GM18520 (cell line): ENCODE measurements around the gene SLC25A13.

Experiments used
- ATAC-seq: cut with Tn5 transposase; IDR thresholded peaks from one replicate; pipeline ENCODE4 v1.9.1; 2021; ENCODE audit not compliant: unreplicated experiment

SLC25A13 gene

GRCh38 chr7:96104984-96105383 lies 216.9 kb downstream of the SLC25A13 start:
- no peak for ATAC-seq

GRCh38 chr7:96102096-96102811 lies 219.6 kb downstream of the SLC25A13 start:
- no peak for ATAC-seq

- no peak for ATAC-seq
Measured at GRCh38 chr7:96100737-96101136, 221.2 kb downstream of the SLC25A13 start.

GRCh38 chr7:96097835-96098234 lies 224.1 kb downstream of the SLC25A13 start:
- ATAC-seq = no peak

- ATAC-seq = no peak
Measured at GRCh38 chr7:96093435-96093834, 228.5 kb downstream of the SLC25A13 start.

GRCh38 chr7:96090756-96091155 lies 231.1 kb downstream of the SLC25A13 start:
- no peak for ATAC-seq

- no peak for ATAC-seq
Measured at GRCh38 chr7:96089511-96089910, 232.4 kb downstream of the SLC25A13 start.

- ATAC-seq = no peak
Measured at GRCh38 chr7:96088579-96088978, 233.3 kb downstream of the SLC25A13 start.

- no peak for ATAC-seq
Measured at GRCh38 chr7:96085953-96086352, 235.9 kb downstream of the SLC25A13 start.

GRCh38 chr7:96084881-96085553 lies 236.9 kb downstream of the SLC25A13 start:
- no peak for ATAC-seq

GRCh38 chr7:96080027-96080426 lies 241.9 kb downstream of the SLC25A13 start:
- ATAC-seq = no peak

- no peak for ATAC-seq
Measured at GRCh38 chr7:96076350-96076707, 245.6 kb downstream of the SLC25A13 start.

GRCh38 chr7:96075510-96076349 lies 246.2 kb downstream of the SLC25A13 start:
- peak; percentile 60 for ATAC-seq

GRCh38 chr7:96074871-96075270 lies 247.0 kb downstream of the SLC25A13 start:
- no peak for ATAC-seq
